B cell (primary cell): ENCODE data around the gene CTBP2. TPM values are rescaled to one million over a fixed set of nuclear protein-coding genes. Genes with fewer than 3 reads are reported as not detected.

Experiments used
- ATAC-seq: fragments of 200-7000 bp; cut with Tn5 transposase; one replicate; pipeline ENCODE4 v1.10.0; 2021; ENCODE audit warnings: low read depth, mild to moderate bottlenecking, moderate number of reproducible peaks, moderate library complexity
- CTCF ChIA-PET: fragments of 350-600 bp; sonication (Branson Sonifier 250); formaldehyde crosslinking; loops from one replicate; lab custom pipeline; 2021; ENCODE audit warnings: antibody characterized with exemption, inconsistent platforms; lab: Charles Lee
- POLR2A ChIA-PET: fragments of 350-600 bp; sonication (Branson Sonifier 250); formaldehyde crosslinking; loops from one replicate; lab custom pipeline; 2021; ENCODE audit warnings: antibody characterized with exemption; lab: Charles Lee
- DNase-seq: peaks from one replicate; pipeline ENCODE4 v3.0.0; 2013
- H2AFZ ChIP-seq: 2 replicates; pipeline ENCODE4 v1.6.1; 2012; ENCODE audit warnings: mild to moderate bottlenecking, low read depth, low read length; ENCODE audit not compliant: insufficient read depth, poor library complexity, severe bottlenecking
- H3K27ac ChIP-seq, 2 donors: 1 replicate in 1 of 2; 2 replicates in 1 of 2; pipeline ENCODE4 v1.5.1; 2012 to 2013; ENCODE audit warnings: low read length in 2 of 2, mild to moderate bottlenecking in 2 of 2, moderate library complexity in 1 of 2
- H3K27me3 ChIP-seq, 4 experiments: fragments of 200-600 bp in 1 of 4; sonication (generic) in 1 of 4; replicated peaks in 1 of 4; 1 replicate in 2 of 4; 2 replicates in 2 of 4; pipeline versions ENCODE4 v1.6.1 to v1.7.0; 2013 to 2016; ENCODE audit warnings: low read length in 3 of 4, mild to moderate bottlenecking in 2 of 4, mixed read lengths in 1 of 4, moderate library complexity in 1 of 4; ENCODE audit not compliant: insufficient read depth in 4 of 4, control insufficient read depth in 3 of 4; ENCODE audit errors: control extremely low read depth in 1 of 4
- H3K36me3 ChIP-seq, 2 experiments: replicated peaks in 1 of 2; 1 replicate in 1 of 2; 2 replicates in 1 of 2; pipeline versions ENCODE4 v1.6.1 to v1.7.1; 2013; ENCODE audit warnings: low read length in 1 of 2; ENCODE audit not compliant: insufficient read depth in 2 of 2, control insufficient read depth in 1 of 2; ENCODE audit errors: control extremely low read depth in 1 of 2, extremely low read depth in 1 of 2
- H3K4me1 ChIP-seq, 2 donors: fragments of 200-600 bp in 1 of 2; sonication (generic) in 1 of 2; 1 replicate in 1 of 2; 2 replicates in 1 of 2; pipeline versions ENCODE4 v1.5.1 to v1.6.1; 2013 to 2017; ENCODE audit warnings: low read length in 2 of 2; ENCODE audit not compliant: control insufficient read depth in 2 of 2, insufficient read depth in 2 of 2
- H3K4me2 ChIP-seq: replicated peaks from 2 replicates; pipeline ENCODE3; 2012; ENCODE audit warnings: mild to moderate bottlenecking, low read depth, low read length; ENCODE audit not compliant: poor library complexity, severe bottlenecking
- H3K4me3 ChIP-seq, 5 experiments: fragments of 200-600 bp in 1 of 5; sonication (generic) in 1 of 5; 1 replicate in 3 of 5; 2 replicates in 2 of 5; pipeline versions ENCODE4 v1.5.1 to v1.7.0; 2011 to 2016; ENCODE audit warnings: low read length in 4 of 5, mild to moderate bottlenecking in 4 of 5, low read depth in 2 of 5, control low read depth in 1 of 5, moderate library complexity in 1 of 5; ENCODE audit not compliant: insufficient read depth in 1 of 5; ENCODE audit errors: control extremely low read depth in 1 of 5, extremely low read depth in 1 of 5
- H3K79me2 ChIP-seq: fragments of 200-600 bp; sonication (generic); one replicate; pipeline ENCODE4 v1.6.0; 2016; ENCODE audit warnings: low read length; ENCODE audit not compliant: control insufficient read depth, insufficient read depth
- H3K9ac ChIP-seq: fragments of 200-600 bp; sonication (generic); 2 replicates; pipeline ENCODE4 v1.6.1; 2017; ENCODE audit warnings: mild to moderate bottlenecking, low read length, moderate library complexity
- H3K9me3 ChIP-seq, 3 donors: one replicate each; pipeline versions ENCODE4 v1.6.1 to v1.7.1; 2013; ENCODE audit warnings: low read length in 2 of 3; ENCODE audit not compliant: control insufficient read depth in 2 of 3, insufficient read depth in 1 of 3; ENCODE audit errors: control extremely low read depth in 1 of 3
- H4K20me1 ChIP-seq: 2 replicates; pipeline ENCODE4 v1.6.0; 2012; ENCODE audit warnings: mild to moderate bottlenecking, low read length; ENCODE audit not compliant: insufficient read depth, control insufficient read depth, poor library complexity, severe bottlenecking
- H3K27ac Mint-ChIP-seq: one replicate; pipeline ENCODE4 v1.8.0; 2021; ENCODE audit warnings: mixed read lengths
- H3K27me3 Mint-ChIP-seq: one replicate; pipeline ENCODE4 v1.8.0; 2021; ENCODE audit warnings: mixed read lengths
- H3K4me1 Mint-ChIP-seq: one replicate; pipeline ENCODE4 v1.8.0; 2021; ENCODE audit warnings: mixed read lengths
- H3K4me3 Mint-ChIP-seq: one replicate; pipeline ENCODE4 v1.8.0; 2021; ENCODE audit warnings: mixed read lengths
- H3K9me3 Mint-ChIP-seq: one replicate; pipeline ENCODE4 v1.8.0; 2022; ENCODE audit warnings: mixed read lengths; ENCODE audit not compliant: insufficient read depth
- EZH2 ChIP-seq: IDR thresholded peaks from 2 replicates; pipeline ENCODE4 v1.6.1; 2012; ENCODE audit warnings: borderline replicate concordance, low read depth, mild to moderate bottlenecking, moderate library complexity, low read length; ENCODE audit not compliant: insufficient read depth, poor library complexity, severe bottlenecking
- WGBS: methylation state at CpG from one replicate; pipeline ENCODE4 v1.1.5; 2013; ENCODE audit warnings: missing lambda C conversion rate; ENCODE audit not compliant: insufficient coverage; 5-methylcytosine and 5-hydroxymethylcytosine counted together
- intact Hi-C: fragments of 100-400 bp; cut with micrococcal nuclease; formaldehyde crosslinking; loops from one replicate; pipeline ENCODE4 v1.10.0; 2022
- polyA plus RNA-seq: library from polyadenylated mRNA; depleted of rRNA; stranded (reverse); fragments of >200 nt; gene quantifications from 2 replicates; pipeline ENCODE4 v1.2.3, GENCODE V29; 2012
- total RNA-seq, 2 donors: library from RNA; stranded (reverse); fragments of 120-200 nt in 1 of 2; gene quantifications; 1 replicate in 1 of 2; 2 replicates in 1 of 2; pipeline versions ENCODE4 v1.2.3 to v1.2.4, GENCODE V29; 2013 to 2022
- TF ChIP-seq, protein P1 (sequence below): fragments of 200-600 bp; IDR thresholded peaks from one replicate; pipeline ENCODE4 v1.8.0; 2022; ENCODE audit warnings: antibody characterized with exemption, mild to moderate bottlenecking

CTBP2 gene
- total and polyA plus RNA-seq, 2 donors (not counting 1 experiment from before 2014, with no cell fraction given): 0.39 to 0.85 TPM

DNA sequence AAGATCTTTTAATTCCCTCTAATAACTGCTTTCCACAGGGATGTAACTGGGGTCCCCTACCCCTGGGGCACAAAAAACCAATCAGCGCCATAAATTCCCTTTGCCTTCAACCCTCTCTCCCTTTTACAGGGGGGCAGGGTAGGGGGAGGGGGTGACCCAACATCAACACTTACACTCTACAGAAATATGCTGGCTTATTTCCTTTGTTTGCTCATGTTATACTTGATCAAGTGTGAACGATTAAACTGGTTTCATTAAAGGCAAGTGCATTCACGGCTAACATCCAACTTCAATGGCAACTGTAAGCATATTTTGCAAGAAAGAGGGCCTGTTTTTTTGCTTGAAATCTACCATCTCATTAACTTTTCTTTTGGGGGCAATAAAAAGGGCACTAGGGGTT lies 2.9 kb downstream of the CTBP2 start:
- DNase-seq (no peak), ATAC-seq (no peak)
- Mint-ChIP-seq H3K4me1 (peaks cover 11% of the 10 kb centered on the region), H3K9me3 (no peaks in the 10 kb centered on the region), H3K27ac (no peak overlapping the region), H3K27me3 (peaks cover 55% of the 10 kb centered on the region), H3K4me3 (peak overlapping the region; percentile 50)
- 10% methylated on average over 2 of the region's 3 CpGs for WGBS
- intact Hi-C loops: no loop called here
- Histone ChIP-seq H3K4me1 (peaks cover 9 to 23% of the 10 kb centered on the region in 2 donors), H3K79me2 (no peaks in the 10 kb centered on the region), H3K27me3 (peaks cover 0 to 57% (median 41%) of the 10 kb centered on the region in 4 experiments), H2AFZ (no peak overlapping the region), H3K4me3 (no peak overlapping the region), H3K27ac (no peak overlapping the region), H3K4me2 (no peak overlapping the region), H3K36me3 (no peaks in the 10 kb centered on the region), H3K9me3 (peaks cover 0 to 11% (median 0%) of the 10 kb centered on the region in 3 donors), H4K20me1 (no peaks in the 10 kb centered on the region), H3K9ac (no peak overlapping the region)
- TF ChIP-seq EZH2: no peak
- TF ChIP-seq, protein P1, sequence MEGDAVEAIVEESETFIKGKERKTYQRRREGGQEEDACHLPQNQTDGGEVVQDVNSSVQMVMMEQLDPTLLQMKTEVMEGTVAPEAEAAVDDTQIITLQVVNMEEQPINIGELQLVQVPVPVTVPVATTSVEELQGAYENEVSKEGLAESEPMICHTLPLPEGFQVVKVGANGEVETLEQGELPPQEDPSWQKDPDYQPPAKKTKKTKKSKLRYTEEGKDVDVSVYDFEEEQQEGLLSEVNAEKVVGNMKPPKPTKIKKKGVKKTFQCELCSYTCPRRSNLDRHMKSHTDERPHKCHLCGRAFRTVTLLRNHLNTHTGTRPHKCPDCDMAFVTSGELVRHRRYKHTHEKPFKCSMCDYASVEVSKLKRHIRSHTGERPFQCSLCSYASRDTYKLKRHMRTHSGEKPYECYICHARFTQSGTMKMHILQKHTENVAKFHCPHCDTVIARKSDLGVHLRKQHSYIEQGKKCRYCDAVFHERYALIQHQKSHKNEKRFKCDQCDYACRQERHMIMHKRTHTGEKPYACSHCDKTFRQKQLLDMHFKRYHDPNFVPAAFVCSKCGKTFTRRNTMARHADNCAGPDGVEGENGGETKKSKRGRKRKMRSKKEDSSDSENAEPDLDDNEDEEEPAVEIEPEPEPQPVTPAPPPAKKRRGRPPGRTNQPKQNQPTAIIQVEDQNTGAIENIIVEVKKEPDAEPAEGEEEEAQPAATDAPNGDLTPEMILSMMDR: no peak
- CTCF ChIA-PET: interaction anchor here (0.8 kb wide), 1 partner anchor 18 kb away, joined by 4 read pairs; no protein-coding TSS in a partner anchor
- POLR2A ChIA-PET: no interaction called here

- H3K4me3 ChIP-seq: no peak overlapping the region
- TF ChIP-seq, protein P1: no peak
- no peak for TF ChIP-seq EZH2
- H4K20me1 ChIP-seq: no peaks in the 10 kb centered on the region
- Mint-ChIP-seq H3K4me3 (no peak overlapping the region), H3K9me3 (no peaks in the 10 kb centered on the region), H3K4me1 (peaks cover 11% of the 10 kb centered on the region), H3K27me3 (peaks cover 59% of the 10 kb centered on the region), H3K27ac (no peak overlapping the region)
- no peak overlapping the region for H2AFZ ChIP-seq
- ATAC-seq: no peak
- ChIA-PET POLR2A (no interaction called here), CTCF (interaction anchor here (0.7 to 0.8 kb wide), 2 partner anchors 19 to 585 kb away, joined by 3 to 4 read pairs; no protein-coding TSS in a partner anchor)
- H3K27me3 ChIP-seq: peaks cover 0 to 56% (median 41%) of the 10 kb centered on the region in 4 experiments
- intact Hi-C loops: no loop called here
- no peak for DNase-seq
- H3K4me2 ChIP-seq: no peak overlapping the region
- no peaks in the 10 kb centered on the region for H3K36me3 ChIP-seq
- peaks cover 0 to 9% (median 0%) of the 10 kb centered on the region in 3 donors for H3K9me3 ChIP-seq
- H3K9ac ChIP-seq: no peak overlapping the region
- no peaks in the 10 kb centered on the region for H3K79me2 ChIP-seq
- no peak overlapping the region for H3K27ac ChIP-seq
- 25% methylated on average over 2 of the region's 13 CpGs for WGBS
- peaks cover 13 to 21% of the 10 kb centered on the region in 2 donors for H3K4me1 ChIP-seq
These were observed 3.5 kb downstream of the CTBP2 start for GRCh38 chr10:125156739-125157480.
